GM18507 (cell line): ENCODE data around the gene DFFA.
"Not testable (repeated sequence)": the region's sequence is repeated elsewhere in the genome, so short reads cannot be mapped to it uniquely, and the experiment has no call there.

Experiments
- DNase-seq: peaks from one replicate; pipeline ENCODE4 v3.0.0; 2011; ENCODE audit warnings: low read depth; ENCODE audit not compliant: insufficient read length; ENCODE audit errors: extremely low spot score
- FAIRE-seq: peaks from 2 replicates; lab custom pipeline; 2011; peaks lifted over from hg19 to GRCh38; lab: Jason Lieb, UNC

The DFFA gene

DNA sequence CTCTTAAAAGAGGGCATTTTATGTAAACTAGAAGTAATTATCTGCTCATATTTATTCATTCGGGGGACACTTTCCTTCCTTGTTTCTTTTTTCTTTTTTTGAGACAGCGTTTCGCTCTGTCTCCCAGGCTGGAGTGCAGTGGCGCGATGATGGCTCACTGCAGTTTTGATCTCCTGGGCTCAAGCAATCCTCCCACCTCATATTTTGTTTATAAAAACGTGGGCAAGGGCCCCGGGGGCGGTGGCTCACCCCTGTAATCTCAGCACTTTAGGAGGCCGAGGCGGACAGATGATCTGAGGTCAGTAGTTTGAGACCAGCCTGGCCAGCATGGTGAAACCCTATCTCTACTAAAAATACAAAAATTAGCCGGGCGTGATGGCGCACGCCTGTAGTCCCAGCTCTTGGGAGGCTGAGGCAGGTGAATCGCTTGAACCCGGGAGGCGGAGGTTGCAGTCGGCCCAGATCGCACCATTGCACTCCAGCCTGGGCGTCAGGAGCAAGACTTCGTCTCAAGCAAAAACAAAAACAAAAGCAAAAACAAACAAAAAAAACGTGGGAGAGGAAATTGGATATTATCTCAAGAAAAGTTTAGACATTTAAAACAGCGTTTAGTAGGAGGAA, 926 bp upstream of the DFFA start:
- DNase-seq (no peak), FAIRE-seq (peak; percentile 21)

DNA sequence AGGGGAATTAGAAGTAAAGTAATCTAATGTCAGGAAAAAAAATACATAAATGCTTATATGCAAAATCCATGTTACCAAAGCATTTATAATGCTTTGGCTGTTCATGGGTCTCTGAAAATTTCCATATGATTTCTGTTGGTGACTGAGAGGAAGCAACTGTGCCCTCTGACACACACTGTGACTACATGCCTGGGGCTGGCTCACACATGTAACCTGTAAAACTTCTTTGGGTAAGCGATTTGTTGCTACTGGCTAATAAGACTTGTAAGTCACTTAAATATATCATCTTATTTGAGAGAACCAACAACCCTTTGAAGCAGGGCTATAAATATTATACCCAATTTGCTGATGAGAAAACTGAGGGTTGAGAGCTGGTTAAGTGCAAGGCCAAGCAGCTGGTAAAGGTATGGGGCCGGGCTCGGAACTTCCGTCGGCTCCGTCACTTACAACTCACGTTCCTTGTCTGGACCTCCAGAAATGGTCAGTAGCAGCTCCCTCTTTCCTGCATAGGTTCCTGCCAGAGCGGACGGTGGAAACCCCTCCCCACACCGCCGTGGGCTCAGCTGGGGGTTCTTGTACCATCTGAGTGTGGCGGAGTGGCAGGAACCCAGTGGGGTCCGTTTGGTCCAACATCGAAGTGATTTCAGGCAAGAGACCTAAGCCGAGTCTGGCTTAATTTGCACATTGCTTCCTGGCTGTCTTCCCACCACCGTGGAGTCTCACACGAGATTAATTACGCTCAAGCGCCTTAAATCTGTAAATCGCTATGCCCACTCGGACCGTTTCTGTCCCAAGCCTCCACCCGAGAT, 714 bp downstream of the DFFA start:
- DNase-seq (no peak), FAIRE-seq (no peak)

- FAIRE-seq (no peak), DNase-seq (no peak)
These were observed 2.3 kb downstream of the DFFA start for GRCh38 chr1:10470043-10470442.

DNA sequence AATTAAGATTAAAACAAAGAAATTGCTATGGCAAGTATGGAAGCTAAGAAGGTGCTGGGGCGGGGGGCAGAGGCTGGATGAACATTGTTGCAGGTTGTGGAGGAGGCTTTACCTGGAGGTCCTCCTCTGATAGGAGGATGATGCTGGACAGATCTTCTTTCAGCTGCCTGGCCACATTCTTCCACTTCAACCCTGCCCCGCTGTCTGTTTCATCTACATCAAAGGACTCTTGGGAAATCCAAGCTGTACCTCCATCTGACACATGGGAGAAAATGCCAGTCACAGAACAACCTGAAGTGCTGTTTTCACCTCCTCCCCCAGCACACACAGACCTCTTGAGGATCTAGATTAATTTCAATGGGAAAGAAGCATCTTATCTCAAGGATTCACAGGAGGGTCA, 5.3 kb downstream of the DFFA start:
- DNase-seq = no peak
- FAIRE-seq = no peak

- DNase-seq = no peak
- no peak for FAIRE-seq
These were observed 13.1 kb downstream of the DFFA start for GRCh38 chr1:10459184-10459583.

- DNase-seq (no peak), FAIRE-seq (no peak)
These were observed 14.5 kb downstream of the DFFA start for GRCh38 chr1:10457875-10458274.

DNA sequence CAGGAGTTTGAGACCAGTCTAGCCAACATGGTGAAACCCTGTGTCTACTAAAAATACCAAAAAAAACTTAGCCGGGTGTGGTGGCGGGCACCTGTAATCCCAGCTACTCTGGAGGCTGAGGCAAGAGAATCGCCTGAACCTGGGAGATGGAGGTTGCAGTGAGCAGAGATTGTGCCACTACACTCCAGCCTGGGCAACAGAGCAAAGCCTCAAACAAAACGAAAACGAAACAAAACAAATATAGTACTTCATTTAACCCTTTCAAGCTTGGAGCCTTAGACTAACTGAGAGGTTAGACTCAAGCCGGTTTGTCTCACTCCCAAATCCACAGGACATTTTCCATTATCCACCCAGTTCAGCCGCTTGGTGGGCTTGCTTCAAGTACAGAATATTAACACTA, 14.9 kb downstream of the DFFA start:
- FAIRE-seq, DNase-seq: not testable (repeated sequence)

DNA sequence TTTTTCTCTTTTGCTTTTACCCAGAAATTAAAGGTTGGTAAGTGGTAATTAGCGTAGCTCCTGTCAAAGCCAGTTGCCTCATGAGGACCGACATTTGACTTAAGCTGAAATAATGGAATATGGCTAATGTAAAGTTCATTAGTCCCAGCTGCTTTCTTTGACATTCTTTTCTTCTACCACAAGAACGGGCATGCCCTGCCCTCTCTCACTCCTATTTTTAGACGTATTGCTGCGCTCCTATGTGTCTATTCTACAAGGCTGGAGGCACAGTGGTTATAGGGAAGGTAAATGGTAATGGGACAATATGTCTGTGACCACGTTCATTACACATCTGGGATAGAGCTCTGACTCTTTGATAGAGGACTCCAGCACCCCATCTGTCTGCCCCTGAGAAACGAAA, 15.7 kb downstream of the DFFA start:
- no peak for FAIRE-seq
- DNase-seq = no peak

GRCh38 chr1:10456048-10456447, 16.3 kb downstream of the DFFA start:
- DNase-seq = no peak

GRCh38 chr1:10451287-10451686, 21.0 kb downstream of the DFFA start:
- DNase-seq = no peak

More at GRCh38 chr1:10456048-10456447, 16.3 kb downstream of the DFFA start:
- FAIRE-seq = no peak

DNA sequence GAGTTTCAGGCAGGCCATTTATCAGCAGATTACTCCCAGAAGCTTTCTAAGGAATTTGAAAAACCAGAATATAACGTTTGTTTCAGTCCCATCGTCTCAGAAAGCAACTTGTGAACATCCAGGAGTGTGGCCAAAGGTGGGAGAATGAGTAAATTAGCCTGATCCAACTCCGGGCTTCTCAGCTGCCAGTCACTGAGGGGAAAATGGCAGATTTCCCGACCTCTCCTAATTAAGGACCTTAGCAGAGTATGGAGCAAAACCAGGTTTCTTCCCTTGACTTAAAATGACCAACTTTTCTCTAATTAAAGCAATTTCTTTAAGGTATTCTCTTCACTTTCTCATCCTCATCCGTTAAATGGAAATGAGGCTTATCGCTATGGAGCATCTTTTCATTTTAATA, 21.5 kb downstream of the DFFA start:
- no peak for DNase-seq
- no peak for FAIRE-seq

More at GRCh38 chr1:10451287-10451686, 21.0 kb downstream of the DFFA start:
- no peak for FAIRE-seq

- FAIRE-seq (no peak), DNase-seq (no peak)
These were observed 22.0 kb downstream of the DFFA start for GRCh38 chr1:10450156-10450814.

DNA sequence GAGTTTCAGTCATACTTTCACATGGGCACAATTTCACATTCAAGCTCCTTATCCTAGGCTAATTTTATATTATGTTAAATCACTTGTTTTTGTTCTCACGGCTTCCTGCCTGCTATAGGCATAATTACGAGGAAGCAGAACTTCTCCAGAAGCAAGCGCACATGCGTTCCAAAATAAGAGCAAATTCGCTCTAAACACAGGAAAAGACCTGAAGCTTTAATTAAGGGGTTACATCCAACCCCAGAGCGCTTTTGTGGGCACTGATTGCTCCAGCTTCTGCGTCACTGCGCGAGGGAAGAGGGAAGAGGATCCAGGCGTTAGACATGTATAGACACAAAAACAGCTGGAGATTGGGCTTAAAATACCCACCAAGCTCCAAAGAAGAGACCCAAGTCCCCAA, 22.6 kb downstream of the DFFA start, which contains the start of gene CORT:
Gene CORT, plus strand, starts transcription at position 281 of the 400 bp plus-strand sequence. CDS start 193 bp downstream, outside the sequence.
- DNase-seq = no peak
- FAIRE-seq = no peak

- DNase-seq = no peak
- FAIRE-seq = no peak
These were observed 25.4 kb downstream of the DFFA start for GRCh38 chr1:10446790-10447422.

- FAIRE-seq = no peak
- DNase-seq = no peak
These were observed 27.4 kb downstream of the DFFA start for GRCh38 chr1:10444795-10445397.

DNA sequence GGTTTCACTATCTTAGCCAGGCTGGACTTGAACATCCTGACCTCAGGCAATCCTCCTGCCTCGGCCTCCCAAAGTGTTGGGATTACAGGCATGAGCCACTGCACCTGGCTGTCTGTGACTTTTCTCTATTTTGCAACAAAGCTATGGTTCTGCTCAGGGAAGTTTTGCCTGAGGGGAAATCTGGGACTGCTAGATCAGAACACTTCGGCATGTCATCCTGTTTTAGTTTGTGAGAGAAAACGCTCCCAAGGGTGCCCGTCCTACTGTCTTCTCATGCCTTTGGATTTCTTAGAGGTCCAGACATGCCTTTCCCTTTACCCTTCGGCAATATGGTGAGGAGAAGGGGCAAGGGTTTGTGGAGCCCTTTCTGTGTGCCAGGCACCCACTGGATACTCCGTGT, 28.1 kb downstream of the DFFA start:
- FAIRE-seq (no peak), DNase-seq (no peak)

GRCh38 chr1:10440794-10441193, 31.5 kb downstream of the DFFA start:
- DNase-seq (no peak), FAIRE-seq (no peak)

- FAIRE-seq (no peak), DNase-seq (no peak)
These were observed 32.0 kb downstream of the DFFA start for GRCh38 chr1:10440305-10440704.

- DNase-seq (no peak), FAIRE-seq (no peak)
These were observed 33.6 kb downstream of the DFFA start for GRCh38 chr1:10438677-10439163.
